ENCODE measurements around the gene LSM14B.
A peak's percentile ranks its signal among the peaks of the same experiment; 100 is the strongest.

The LSM14B gene

GRCh38 chr20:62164879-62165761, 42.8 kb downstream of the LSM14B start:
- no peak for DNase-seq (ENCODE audit: low spot score)

DNA sequence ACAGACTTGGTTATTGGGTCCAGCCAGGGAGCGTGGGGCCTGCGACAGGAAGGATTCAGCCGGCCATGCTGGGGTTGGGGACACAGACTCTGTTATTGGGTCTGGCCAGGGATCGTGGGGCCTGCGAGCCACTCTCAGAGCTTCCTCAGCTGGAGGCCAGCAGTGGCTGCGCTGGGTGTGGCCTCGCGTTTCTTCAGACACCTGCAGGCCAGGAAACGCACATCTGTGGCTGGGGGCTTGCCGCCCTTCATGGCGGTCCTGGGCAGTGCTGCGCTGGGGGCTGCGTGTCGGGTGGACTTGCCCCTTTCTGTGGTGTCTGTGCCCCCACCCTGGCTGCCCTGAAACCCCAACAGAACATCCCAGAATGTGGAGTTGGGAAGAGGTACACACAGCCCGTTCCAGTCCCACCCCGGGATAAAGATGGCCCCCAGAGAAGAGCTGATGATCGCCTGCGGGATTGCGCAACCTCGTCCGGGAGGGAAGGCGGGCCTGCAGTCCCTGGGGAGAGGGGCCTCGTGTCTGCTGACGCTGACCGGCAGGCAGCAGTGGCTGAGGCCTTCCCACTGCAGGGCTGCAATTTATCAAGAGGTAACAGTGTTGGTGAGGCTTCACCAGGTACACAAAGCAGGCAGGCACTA, 43.6 kb downstream of the LSM14B start:
- DNase-seq (ENCODE audit: low spot score): no peak

GRCh38 chr20:62167474-62167873, 45.2 kb downstream of the LSM14B start:
- DNase-seq (ENCODE audit: low spot score): no peak

GRCh38 chr20:62168061-62168460, 45.8 kb downstream of the LSM14B start:
- DNase-seq (ENCODE audit: low spot score): no peak

DNA sequence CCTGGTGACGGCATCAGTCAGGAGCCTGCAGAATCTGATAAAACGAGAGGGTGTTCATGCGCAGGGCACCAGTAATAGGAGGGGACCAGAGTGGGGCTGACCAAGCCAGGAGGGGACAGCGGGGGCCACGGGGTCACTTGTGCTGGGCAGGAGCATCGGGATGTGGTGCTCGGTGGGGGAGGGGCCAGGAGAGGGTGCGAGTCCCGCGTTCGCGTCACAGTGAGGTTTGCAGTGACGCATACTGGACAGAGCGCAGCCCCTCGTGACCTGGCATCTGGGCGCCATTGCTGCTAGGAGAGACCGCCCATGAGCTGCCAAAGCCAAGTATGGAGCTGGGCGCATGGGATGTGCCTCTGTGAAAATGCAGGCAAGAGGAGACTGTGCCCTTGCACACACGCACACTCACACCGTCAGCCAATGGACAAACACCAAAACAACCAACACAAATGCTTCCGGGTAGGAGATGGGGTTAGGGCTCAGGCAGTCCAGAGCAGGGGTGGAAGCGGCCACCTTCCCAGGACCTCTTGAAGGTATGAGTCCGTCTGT, 46.7 kb downstream of the LSM14B start:
- DNase-seq (ENCODE audit: low spot score): no peak

GRCh38 chr20:62170536-62170935, 48.3 kb downstream of the LSM14B start:
- DNase-seq (ENCODE audit: low spot score): no peak

- no peak for DNase-seq (ENCODE audit: low spot score)
Measured at GRCh38 chr20:62171245-62171644, 49.0 kb downstream of the LSM14B start.

- DNase-seq (ENCODE audit: low spot score): no peak
Measured at GRCh38 chr20:62172666-62173065, 50.4 kb downstream of the LSM14B start.

GRCh38 chr20:62174021-62174804, 51.9 kb downstream of the LSM14B start:
- DNase-seq (ENCODE audit: low spot score): no peak

- no peak for DNase-seq (ENCODE audit: low spot score)
Measured at GRCh38 chr20:62174870-62175624, 52.8 kb downstream of the LSM14B start.

DNA sequence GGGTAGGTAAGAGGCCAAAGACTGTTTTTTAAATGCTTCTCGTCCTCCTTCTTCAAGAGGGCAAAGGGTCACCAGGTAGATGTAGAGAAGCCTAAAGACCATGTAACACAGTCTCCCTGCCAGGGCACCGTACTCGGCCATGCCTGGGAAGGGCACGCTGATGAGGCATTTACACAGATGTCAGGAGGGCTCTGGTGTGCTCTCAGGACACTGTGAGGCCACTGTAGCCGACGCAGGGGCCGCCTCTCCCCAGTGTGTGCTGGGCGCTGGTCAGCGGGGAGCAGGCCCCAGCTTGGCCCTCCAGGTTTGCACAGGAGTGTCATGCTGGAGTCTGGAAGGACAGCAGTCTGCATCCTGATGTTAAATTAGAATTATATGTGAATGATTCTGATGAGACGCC, 53.4 kb downstream of the LSM14B start:
- no peak for DNase-seq (ENCODE audit: low spot score)

- DNase-seq (ENCODE audit: low spot score): no peak
Measured at GRCh38 chr20:62176866-62177265, 54.6 kb downstream of the LSM14B start.

GRCh38 chr20:62177307-62177706, 55.0 kb downstream of the LSM14B start:
- no peak for DNase-seq (ENCODE audit: low spot score)

GRCh38 chr20:62178316-62179161, 56.3 kb downstream of the LSM14B start:
- no peak for DNase-seq (ENCODE audit: low spot score)

DNA sequence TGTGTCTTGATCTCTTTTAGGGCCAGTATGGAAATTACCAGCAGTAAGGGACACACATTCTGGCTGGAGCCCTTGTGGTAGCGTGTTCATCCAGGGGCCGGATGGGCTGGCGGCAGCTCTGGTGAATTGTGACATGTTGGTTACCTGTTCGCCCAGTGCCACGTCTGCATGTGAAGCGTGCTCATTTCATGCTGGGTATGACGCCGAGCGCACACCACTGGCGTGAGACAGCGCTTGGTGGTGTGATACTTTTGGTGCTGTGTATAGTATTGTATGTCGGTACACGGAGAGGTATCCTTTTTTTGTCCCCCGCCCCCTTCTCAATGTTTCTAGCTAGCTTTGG, 56.9 kb downstream of the LSM14B start:
- DNase-seq (ENCODE audit: low spot score): no peak

GRCh38 chr20:62181808-62182207, 59.5 kb downstream of the LSM14B start:
- no peak for DNase-seq (ENCODE audit: low spot score)

GRCh38 chr20:62182469-62183425, 60.5 kb downstream of the LSM14B start, which contains the start of gene MTG2:
Gene MTG2 (plus strand): TSS chr20:62183028. CDS start chr20:62193421, 10,393 bp downstream.
- DNase-seq (ENCODE audit: low spot score): peak; percentile 100

- DNase-seq (ENCODE audit: low spot score): no peak
Measured at GRCh38 chr20:62183426-62184142, 61.3 kb downstream of the LSM14B start.

Measured in HuH-7.5 (cell line).